GM21529 (cell line): ENCODE results near the gene BTBD19.

Experiments used
- ATAC-seq: cut with Tn5 transposase; IDR thresholded peaks from one replicate; pipeline ENCODE4 v1.9.1; 2021; ENCODE audit not compliant: unreplicated experiment

Gene BTBD19

GRCh38 chr1:44855742-44856141, 47.4 kb downstream of the BTBD19 start:
- ATAC-seq = no peak

GRCh38 chr1:44857446-44857845, 49.1 kb downstream of the BTBD19 start:
- no peak for ATAC-seq

GRCh38 chr1:44860331-44860730, 52.0 kb downstream of the BTBD19 start:
- no peak for ATAC-seq

- ATAC-seq = no peak
These were observed 52.6 kb downstream of the BTBD19 start for GRCh38 chr1:44860891-44861425.

- no peak for ATAC-seq
These were observed 54.6 kb downstream of the BTBD19 start for GRCh38 chr1:44862829-44863401.
